H9 (cell line): ENCODE data around the gene TMEFF2. TPM values are rescaled to one million over a fixed set of nuclear protein-coding genes. Genes with fewer than 3 reads are reported as not detected.

ENCODE experiments used
- DNase-seq: peaks from one replicate; pipeline ENCODE4 v3.0.0-alpha.2; 2017
- H2AFZ ChIP-seq: one replicate; pipeline ENCODE4 v1.6.1; 2013; ENCODE audit warnings: mild to moderate bottlenecking, low read length, control low read depth, moderate library complexity
- H2AK5ac ChIP-seq: 2 replicates; pipeline ENCODE4 v1.6.1; 2013; ENCODE audit warnings: low read length, control low read depth, mixed read lengths; ENCODE audit not compliant: insufficient read length
- H2BK120ac ChIP-seq: one replicate; pipeline ENCODE4 v1.6.1; 2013; ENCODE audit warnings: low read depth, mild to moderate bottlenecking, low read length, control low read depth, inconsistent platforms; ENCODE audit not compliant: poor library complexity, severe bottlenecking
- H2BK12ac ChIP-seq: 2 replicates; pipeline ENCODE4 v1.6.1; 2013; ENCODE audit warnings: low read length, control low read depth, mixed read lengths, low read depth; ENCODE audit not compliant: insufficient read length
- H2BK15ac ChIP-seq: 2 replicates; pipeline ENCODE4 v1.6.1; 2013; ENCODE audit warnings: low read depth, low read length, control low read depth
- H2BK20ac ChIP-seq: one replicate; pipeline ENCODE4 v1.6.1; 2013; ENCODE audit warnings: low read depth, mild to moderate bottlenecking, low read length, control low read depth, inconsistent platforms; ENCODE audit not compliant: poor library complexity, severe bottlenecking
- H2BK5ac ChIP-seq: 2 replicates; pipeline ENCODE4 v1.6.1; 2013; ENCODE audit warnings: low read length, control low read depth, mixed read lengths; ENCODE audit not compliant: insufficient read length
- H3K14ac ChIP-seq: 2 replicates; pipeline ENCODE4 v1.6.1; 2013; ENCODE audit warnings: low read length, control low read depth; ENCODE audit not compliant: insufficient read depth
- H3K18ac ChIP-seq: 2 replicates; pipeline ENCODE4 v1.6.1; 2013; ENCODE audit warnings: low read depth, mild to moderate bottlenecking, mixed read lengths, low read length, control low read depth; ENCODE audit not compliant: insufficient read length
- H3K23ac ChIP-seq: 2 replicates; pipeline ENCODE4 v1.6.1; 2013; ENCODE audit warnings: low read length, control low read depth, mixed read lengths, low read depth; ENCODE audit not compliant: insufficient read length
- H3K23me2 ChIP-seq: 2 replicates; pipeline ENCODE4 v1.6.1; 2013; ENCODE audit warnings: low read depth, mild to moderate bottlenecking, mixed read lengths, low read length, control low read depth; ENCODE audit not compliant: insufficient read length, poor library complexity, severe bottlenecking
- H3K27ac ChIP-seq: 2 replicates; pipeline ENCODE4 v1.5.1; 2013; ENCODE audit warnings: low read length, control low read depth, mixed read lengths, low read depth; ENCODE audit not compliant: insufficient read length
- H3K27me3 ChIP-seq: 2 replicates; pipeline ENCODE4 v1.6.1; 2013; ENCODE audit warnings: low read length, control low read depth, inconsistent platforms; ENCODE audit not compliant: insufficient read depth
- H3K4ac ChIP-seq: 2 replicates; pipeline ENCODE4 v1.6.1; 2013; ENCODE audit warnings: low read depth, mild to moderate bottlenecking, control low read depth, inconsistent platforms, low read length, moderate library complexity
- H3K4me1 ChIP-seq: 2 replicates; pipeline ENCODE4 v1.6.1; 2013; ENCODE audit warnings: low read length, control low read depth, inconsistent platforms; ENCODE audit not compliant: insufficient read depth
- H3K4me2 ChIP-seq: 2 replicates; pipeline ENCODE4 v1.6.1; 2013; ENCODE audit warnings: low read length, control low read depth, mixed read lengths; ENCODE audit not compliant: insufficient read length, insufficient read depth
- H3K56ac ChIP-seq: 2 replicates; pipeline ENCODE4 v1.6.1; 2013; ENCODE audit warnings: low read depth, mild to moderate bottlenecking, mixed read lengths, low read length, control low read depth; ENCODE audit not compliant: insufficient read length
- H3K79me1 ChIP-seq: 2 replicates; pipeline ENCODE4 v1.6.1; 2013; ENCODE audit warnings: low read depth, mild to moderate bottlenecking, moderate library complexity, low read length, control low read depth, inconsistent platforms; ENCODE audit not compliant: insufficient read depth, poor library complexity, severe bottlenecking
- H3K79me2 ChIP-seq: 2 replicates; pipeline ENCODE4 v1.6.1; 2013; ENCODE audit warnings: low read length, control low read depth, inconsistent platforms; ENCODE audit not compliant: insufficient read depth
- H3K9ac ChIP-seq: 2 replicates; pipeline ENCODE4 v1.6.1; 2013; ENCODE audit warnings: low read length, control low read depth, mixed read lengths; ENCODE audit not compliant: insufficient read length; ENCODE audit errors: extremely low read depth
- H3K9me3 ChIP-seq: one replicate; pipeline ENCODE4 v1.6.1; 2013; ENCODE audit warnings: low read depth, low read length, inconsistent platforms; ENCODE audit not compliant: control insufficient read depth
- H3T11ph ChIP-seq: one replicate; pipeline ENCODE4 v1.6.1; 2013; ENCODE audit warnings: mild to moderate bottlenecking, low read length, control low read depth, inconsistent platforms
- H4K20me1 ChIP-seq: one replicate; pipeline ENCODE4 v1.6.1; 2013; ENCODE audit not compliant: control insufficient read depth, insufficient read length, insufficient read depth
- H4K5ac ChIP-seq: 2 replicates; pipeline ENCODE4 v1.6.1; 2013; ENCODE audit warnings: low read depth, mild to moderate bottlenecking, mixed read lengths, low read length, control low read depth; ENCODE audit not compliant: insufficient read length
- H4K8ac ChIP-seq: replicated peaks from 2 replicates; pipeline ENCODE4 v1.6.1; 2013; ENCODE audit warnings: low read length, control low read depth, mixed read lengths, low read depth; ENCODE audit not compliant: insufficient read length
- H4K91ac ChIP-seq: 2 replicates; pipeline ENCODE4 v1.6.1; 2013; ENCODE audit warnings: low read depth, mild to moderate bottlenecking, moderate library complexity, mixed read lengths, low read length, control low read depth; ENCODE audit not compliant: insufficient read length
- H3K27ac Mint-ChIP-seq, 3 experiments: 2 replicates in 2 of 3; 3 replicates in 1 of 3; pipeline ENCODE4 v1.8.0; 2020 to 2021; ENCODE audit warnings: mixed read lengths in 3 of 3, mild to moderate bottlenecking in 1 of 3, moderate library complexity in 1 of 3
- H3K27me3 Mint-ChIP-seq: 2 replicates; pipeline ENCODE4 v1.8.0; 2021; ENCODE audit warnings: low read depth, mild to moderate bottlenecking, moderate library complexity, mixed read lengths
- H3K36me3 Mint-ChIP-seq, 3 experiments: 2 replicates in 2 of 3; 3 replicates in 1 of 3; pipeline ENCODE4 v1.8.0; 2020 to 2021; ENCODE audit warnings: low read depth in 3 of 3, mixed read lengths in 3 of 3; ENCODE audit not compliant: insufficient read depth in 1 of 3
- H3K4me1 Mint-ChIP-seq, 2 experiments: 2 replicates each; pipeline ENCODE4 v1.8.0; 2020; ENCODE audit warnings: mixed read lengths in 2 of 2
- H3K4me3 Mint-ChIP-seq, 2 experiments: 2 replicates in 1 of 2; 3 replicates in 1 of 2; pipeline ENCODE4 v1.8.0; 2020 to 2021; ENCODE audit warnings: mild to moderate bottlenecking in 2 of 2, mixed read lengths in 2 of 2, moderate library complexity in 1 of 2
- H3K9me3 Mint-ChIP-seq, 2 experiments: 2 replicates in 1 of 2; 3 replicates in 1 of 2; pipeline ENCODE4 v1.8.0; 2020; ENCODE audit warnings: mild to moderate bottlenecking in 2 of 2, mixed read lengths in 2 of 2, moderate library complexity in 1 of 2
- CTCF ChIP-seq: fragments of 200-600 bp; sonication (generic); conservative IDR thresholded peaks from 3 replicates; pipeline ENCODE4 v1.8.0; 2021; ENCODE audit warnings: antibody characterized with exemption, mild to moderate bottlenecking
- WGBS: extraction: QIAGEN DNeasy Blood & Tissue Kit; methylation state at CpG from one replicate; pipeline ENCODE4 v1.1.7; 2013; ENCODE audit warnings: missing lambda C conversion rate, low lambda C conversion rate, mixed read lengths; ENCODE audit not compliant: insufficient read length; ENCODE audit errors: extremely low coverage; 5-methylcytosine and 5-hydroxymethylcytosine counted together
- total RNA-seq: library from RNA; stranded (reverse); gene quantifications from 2 replicates; pipeline ENCODE4 v1.2.1, GENCODE V29; 2021

The TMEFF2 gene
- total RNA-seq, 1 experiment from 2014 or later: 0.39 TPM

- TF ChIP-seq CTCF: no peak
- Histone ChIP-seq H3K27me3 (no peaks in the 10 kb centered on the region), H2BK20ac (no peak overlapping the region), H4K8ac (no peak overlapping the region), H3K79me2 (no peaks in the 10 kb centered on the region), H2BK5ac (no peak overlapping the region), H3K9me3 (no peaks in the 10 kb centered on the region), H2BK120ac (no peak overlapping the region), H2AK5ac (no peak overlapping the region), H3K4ac (no peak overlapping the region), H3K27ac (no peak overlapping the region), H4K5ac (no peak overlapping the region), H3K14ac (no peak overlapping the region), H3K4me1 (no peaks in the 10 kb centered on the region), H3K23ac (no peak overlapping the region), H3T11ph (no peak overlapping the region), H3K56ac (no peak overlapping the region), H2AFZ (no peak overlapping the region), H3K18ac (no peak overlapping the region), H2BK15ac (no peak overlapping the region), H3K4me2 (no peak overlapping the region), H2BK12ac (no peak overlapping the region), H3K79me1 (no peaks in the 10 kb centered on the region), H4K91ac (no peak overlapping the region), H3K23me2 (no peaks in the 10 kb centered on the region), H3K9ac (no peak overlapping the region), H4K20me1 (no peaks in the 10 kb centered on the region)
- Mint-ChIP-seq H3K4me3 (no peak overlapping the region), H3K4me1 (no peaks in the 10 kb centered on the region), H3K27me3 (no peaks in the 10 kb centered on the region), H3K36me3 (no peaks in the 10 kb centered on the region), H3K27ac (no peak overlapping the region), H3K9me3 (no peaks in the 10 kb centered on the region)
- WGBS: no CpG with 5 or more reads among the region's 2 CpGs
- no peak for DNase-seq
These were observed 48.8 kb upstream of the TMEFF2 start for GRCh38 chr2:192243488-192243887.
